Fibroblast of upper back skin (primary cell): Measurements from ENCODE around the gene RNU4-1.
A peak's percentile ranks its signal among the peaks of the same experiment; 100 is the strongest.
"Not testable (repeated sequence)": the region's sequence is repeated elsewhere in the genome, so short reads cannot be mapped to it uniquely, and the experiment has no call there.

Experiments used
- DNase-seq: peaks from one replicate; pipeline ENCODE4 v3.0.0-alpha.2; 2013

RNU4-1 gene

DNA sequence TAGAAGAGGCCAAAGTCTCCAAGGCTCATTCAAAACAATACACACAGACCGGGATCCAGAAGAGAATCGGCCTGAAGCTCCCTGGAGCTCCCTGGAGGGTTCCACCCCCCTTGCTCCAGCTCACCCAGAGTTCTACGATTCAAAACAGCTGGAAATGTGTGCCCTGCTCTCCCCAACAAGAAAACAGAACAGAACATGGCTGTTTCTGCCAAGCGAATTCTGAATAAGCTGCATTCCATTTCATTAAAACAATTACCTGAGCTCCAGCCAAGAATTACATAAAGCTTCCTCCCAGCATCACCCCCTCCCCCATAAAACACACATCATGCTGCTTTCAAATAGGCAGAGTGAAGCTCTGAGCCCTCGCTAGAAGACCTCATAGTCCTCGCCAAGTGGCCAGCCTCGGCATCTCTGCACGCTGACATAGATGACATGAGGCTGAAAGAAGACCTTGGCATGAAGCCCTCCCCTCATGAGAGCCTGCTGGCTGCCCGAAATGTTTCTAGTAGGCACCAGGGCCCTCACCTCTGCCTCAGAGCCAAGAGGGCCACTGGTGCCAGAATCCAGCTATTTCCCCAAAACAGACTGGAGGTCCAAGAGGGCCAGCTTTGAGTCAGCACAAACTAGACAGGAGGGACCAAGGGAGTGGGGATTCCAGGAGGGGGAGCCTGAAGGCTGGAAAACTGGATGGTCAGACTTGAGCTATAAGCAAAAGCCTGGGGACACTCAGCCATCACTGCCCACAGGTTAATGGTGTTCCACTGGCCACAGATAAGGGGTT, 35.8 kb downstream of the RNU4-1 start:
- peak; percentile 98 for DNase-seq

DNA sequence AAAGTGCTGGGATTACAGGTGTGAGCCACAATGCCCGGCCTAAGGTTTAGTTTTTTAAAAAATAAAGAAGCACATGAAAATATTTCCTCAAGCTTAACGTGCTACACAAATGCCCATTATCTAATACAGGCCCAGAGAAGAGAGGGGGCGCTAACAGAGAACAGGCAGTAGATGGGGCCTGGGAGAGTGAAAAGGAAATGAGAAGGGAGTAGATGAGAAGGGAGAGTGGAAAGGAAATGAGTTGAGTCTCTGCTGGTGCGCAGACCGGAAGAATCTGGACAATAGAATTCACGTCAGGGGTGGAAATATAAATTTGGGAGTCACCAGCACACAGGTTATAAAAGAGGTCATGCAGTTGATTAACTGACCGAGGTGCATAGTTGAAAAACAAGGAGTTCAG, 38.2 kb downstream of the RNU4-1 start:
- no peak for DNase-seq

DNA sequence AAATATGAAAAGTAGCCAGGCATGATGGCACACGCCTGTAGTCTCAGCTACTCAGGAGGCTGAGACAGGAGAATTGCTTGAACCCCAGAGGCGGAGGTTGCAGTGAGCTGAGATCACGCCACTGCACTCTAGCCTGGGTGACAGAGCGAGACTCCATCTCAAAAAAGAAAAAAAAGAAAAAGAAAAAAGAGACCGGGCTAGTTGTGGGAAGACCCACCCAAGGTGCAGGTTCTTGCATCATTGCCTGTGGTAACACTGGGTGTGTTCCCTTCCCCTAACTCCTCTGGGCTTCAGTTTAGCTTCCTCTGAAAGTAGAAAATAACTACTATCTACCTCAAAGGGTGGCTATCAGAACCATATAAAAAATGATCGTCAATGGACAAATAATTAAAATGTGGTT, 39.7 kb downstream of the RNU4-1 start:
- not testable (repeated sequence) for DNase-seq

DNA sequence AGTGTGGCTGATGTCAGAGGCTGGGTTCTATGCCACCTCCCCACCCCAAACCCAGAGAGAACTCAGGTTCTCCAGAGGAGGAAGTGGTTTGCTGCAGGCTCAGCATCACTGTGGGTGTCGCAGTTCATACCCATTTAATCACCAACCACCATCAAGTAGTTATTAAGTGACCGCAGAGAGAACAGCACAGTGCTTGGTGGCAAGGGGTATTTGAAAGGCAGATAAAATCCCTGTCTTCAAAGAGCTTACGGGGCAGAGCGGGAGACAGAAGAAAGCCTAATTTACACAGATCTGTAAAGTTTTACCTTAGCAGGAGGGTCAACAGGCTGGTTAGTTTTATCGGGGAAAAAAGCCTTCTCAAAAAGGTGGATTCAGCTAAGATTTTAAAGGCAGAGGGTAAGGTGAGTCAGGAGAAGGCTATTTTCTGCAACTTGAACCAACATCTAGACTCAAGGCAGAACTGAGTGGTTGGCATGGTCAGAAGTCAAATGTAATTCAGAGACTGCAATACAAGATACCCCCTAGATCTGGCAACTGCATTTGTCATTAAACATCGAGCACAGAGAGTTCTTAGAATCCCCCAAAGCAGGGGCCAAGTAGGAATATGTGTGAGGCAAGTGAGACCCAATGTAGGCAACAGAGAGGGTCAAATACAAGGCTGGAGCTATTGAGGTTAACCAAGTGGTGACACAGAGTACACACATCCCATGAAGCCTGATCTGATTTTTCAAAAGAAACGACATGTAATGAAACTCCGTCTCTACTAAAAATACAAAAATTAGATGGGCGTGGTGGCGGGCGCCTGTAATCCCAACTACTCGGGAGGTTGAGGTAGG, 40.7 kb downstream of the RNU4-1 start:
- DNase-seq: no peak

DNA sequence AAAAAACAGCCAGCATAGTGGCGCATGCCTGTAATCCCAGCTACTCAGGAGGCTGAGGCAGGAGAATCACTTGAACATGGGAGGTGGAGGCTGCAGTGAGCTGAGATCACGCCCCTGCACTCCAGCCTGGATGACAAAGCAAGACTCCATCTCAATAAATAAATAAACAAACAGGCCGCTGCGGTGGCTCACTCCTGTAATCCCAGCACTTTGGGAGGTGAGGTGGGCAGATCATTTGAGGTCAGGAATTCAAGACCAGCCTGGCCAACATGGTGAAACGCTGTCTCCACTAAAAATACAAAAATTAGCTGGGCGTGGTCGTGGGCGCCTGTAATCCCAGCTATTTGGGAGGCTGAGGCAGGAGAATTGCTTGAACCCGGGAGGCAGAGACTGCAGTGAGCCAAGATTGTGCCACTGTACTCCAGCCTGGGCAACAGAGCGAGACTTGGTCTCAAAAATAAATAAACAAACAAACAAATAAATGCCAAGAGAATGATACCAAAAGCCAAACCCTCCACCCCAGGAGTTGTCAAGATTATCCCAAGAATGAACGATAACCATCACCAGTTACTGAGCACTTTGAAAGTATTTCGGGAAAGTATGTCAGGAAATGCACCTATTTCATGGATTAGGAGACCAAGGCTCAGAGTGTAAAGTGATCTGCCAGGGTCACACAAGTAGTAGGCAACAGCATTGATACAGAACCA, 41.5 kb downstream of the RNU4-1 start:
- not testable (repeated sequence) for DNase-seq

DNA sequence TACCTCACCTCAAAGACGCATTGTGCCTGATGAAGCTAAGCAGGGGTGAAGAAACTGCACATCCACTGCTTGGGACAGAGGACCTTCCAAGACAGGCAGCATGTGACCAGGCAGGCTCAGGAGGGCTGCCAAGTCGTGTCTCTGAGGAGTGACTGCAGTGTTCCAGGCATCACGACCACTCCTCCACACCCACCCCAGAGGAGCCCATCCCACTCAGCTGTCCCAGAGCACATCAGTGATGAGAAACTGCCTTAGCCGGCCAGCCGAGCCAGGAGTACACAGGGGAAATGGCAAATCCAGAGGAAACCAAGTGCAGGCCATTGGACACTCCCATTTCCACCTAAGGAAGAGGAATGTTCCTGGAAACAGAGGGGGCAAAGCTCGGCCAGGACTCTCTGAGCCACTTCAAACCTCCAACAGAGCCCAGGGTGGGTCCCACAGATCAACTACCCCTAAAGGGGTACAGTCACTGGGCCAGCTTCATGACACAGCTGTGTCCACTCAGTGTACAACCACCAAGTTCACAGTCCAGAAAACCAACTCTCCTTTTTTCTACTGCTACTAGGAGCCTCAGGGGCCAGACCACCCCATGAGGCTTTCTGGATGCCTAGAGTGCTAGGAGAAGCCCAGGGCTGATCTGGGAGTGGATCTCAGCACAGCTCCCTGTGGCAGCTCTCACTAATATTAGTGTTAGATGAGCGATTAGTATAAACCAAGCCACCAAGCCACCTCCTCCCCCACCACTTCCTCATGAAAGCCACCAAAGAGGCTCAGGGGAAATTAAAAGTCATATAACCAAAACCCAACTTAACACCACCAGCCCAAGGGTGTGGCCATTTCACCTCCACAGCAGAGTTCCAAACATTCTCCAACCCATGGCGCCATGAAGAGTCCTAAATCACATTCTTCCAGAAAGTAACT, 42.9 kb downstream of the RNU4-1 start:
- no peak for DNase-seq

DNA sequence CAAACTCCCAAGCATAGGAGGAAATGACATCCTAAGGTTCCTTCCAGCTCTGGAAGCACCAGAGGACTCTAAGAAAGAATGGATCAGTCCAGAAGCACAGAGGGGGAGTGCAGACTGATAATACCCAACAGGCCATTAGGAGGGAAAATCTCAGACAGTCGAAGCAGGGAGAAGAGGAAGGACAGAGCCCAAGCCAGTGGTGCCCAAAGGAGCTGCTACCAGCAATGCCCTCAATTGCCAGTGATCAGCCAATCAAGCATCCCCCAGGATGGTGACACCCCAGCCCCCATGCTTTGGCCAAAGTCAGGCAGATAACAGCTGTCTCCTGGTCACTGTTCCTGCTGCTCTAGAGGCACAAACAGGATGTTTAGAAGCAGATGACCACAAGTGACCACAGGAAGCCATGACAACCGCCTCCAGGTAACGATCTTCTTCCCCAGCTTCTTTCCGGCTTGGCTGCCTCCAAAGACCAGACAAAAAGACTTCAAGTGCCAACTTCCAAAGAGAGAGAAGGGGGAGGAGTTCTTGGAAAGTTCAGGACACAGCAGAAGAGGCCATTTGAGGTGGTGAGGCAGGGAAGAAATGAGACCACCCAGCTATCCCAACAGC, 43.7 kb downstream of the RNU4-1 start:
- no peak for DNase-seq

DNA sequence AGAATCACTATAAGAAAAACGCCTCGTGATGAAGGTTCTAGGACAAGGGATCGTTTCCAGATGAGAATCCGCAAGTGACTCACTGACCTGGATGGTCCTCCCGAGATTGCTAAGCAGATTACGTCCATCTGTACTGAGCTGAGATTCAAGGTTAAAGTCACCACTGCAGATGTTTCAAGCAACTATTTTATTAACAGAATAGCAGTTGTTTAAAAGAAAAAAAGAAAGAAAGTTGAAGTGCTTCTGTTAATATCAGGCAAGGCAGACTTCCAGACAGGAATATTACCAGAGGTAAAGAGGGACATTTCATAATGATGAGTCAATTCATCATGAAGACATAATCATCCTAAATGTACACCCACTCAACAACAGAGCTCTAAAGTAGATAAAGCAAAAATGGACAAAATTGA, 45.4 kb downstream of the RNU4-1 start:
- DNase-seq: peak; percentile 83

DNA sequence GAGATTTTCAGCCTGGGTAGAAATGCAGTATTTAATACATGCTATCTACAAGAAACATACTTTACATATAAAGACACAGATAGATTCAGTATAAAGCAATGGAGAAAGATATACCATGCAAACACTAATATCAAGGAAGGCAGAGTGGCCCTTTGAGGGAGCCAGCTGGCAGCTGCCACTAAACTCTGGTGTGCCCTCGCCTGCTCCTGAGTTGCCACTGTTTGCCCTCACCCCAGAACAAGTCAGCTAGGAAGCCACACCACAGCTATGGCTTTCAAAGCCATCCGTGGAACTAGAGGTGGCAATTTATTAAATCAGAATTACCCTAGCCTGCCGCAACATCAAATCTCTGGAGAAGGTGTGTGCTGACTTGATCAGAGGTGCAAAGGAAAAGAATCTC, 45.9 kb downstream of the RNU4-1 start:
- DNase-seq: no peak

DNA sequence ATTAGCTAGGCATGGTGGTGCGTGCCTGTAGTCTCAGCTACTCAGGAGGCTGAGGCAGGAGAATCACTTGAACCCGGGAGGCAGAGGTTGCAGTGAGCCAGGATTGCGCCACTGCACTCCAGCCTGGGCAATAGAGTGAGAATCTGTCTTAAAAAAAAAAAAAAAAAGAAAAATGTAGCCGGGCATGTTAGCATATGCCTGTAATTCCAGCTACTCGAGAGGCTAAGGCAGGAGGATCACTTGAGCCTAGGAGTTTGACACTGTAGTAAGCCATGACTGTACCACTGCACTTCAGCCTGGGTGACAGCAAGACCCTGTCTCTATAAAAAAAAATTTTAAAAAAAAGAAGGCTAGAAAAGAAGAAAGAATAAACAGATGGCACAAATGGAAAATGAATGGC, 46.3 kb downstream of the RNU4-1 start:
- DNase-seq: not testable (repeated sequence)
